ENCODE measurements around the gene SLC25A24. TPM values are rescaled to one million over a fixed set of nuclear protein-coding genes. Genes with fewer than 3 reads are reported as not detected.

The SLC25A24 gene
- total and polyA plus RNA-seq, 9 of the 15 experiments (the other 6 are each of a cell fraction or from before 2014, with no cell fraction given), result 6.9 to 34.9 (median 25.4) TPM

DNA sequence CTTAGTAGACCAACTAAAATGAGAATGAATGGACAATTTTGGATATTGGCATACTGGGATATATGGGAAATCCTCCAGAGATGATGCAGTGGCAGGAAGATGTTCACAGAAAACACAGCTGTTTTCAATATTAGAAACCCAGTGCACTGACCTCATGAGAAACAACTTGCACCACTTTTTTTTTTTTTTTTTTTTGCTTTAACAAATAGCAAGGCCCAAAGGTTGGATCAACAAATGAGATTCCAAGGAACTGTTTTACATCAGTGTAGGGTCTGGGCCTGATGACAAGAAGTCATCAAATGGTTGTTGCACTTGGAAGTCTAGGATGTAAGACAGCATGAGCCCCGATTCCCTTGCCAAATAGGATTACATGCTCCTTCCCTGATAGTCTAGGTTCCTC, 110.7 kb downstream of the SLC25A24 start:
- ATAC-seq (no peak), DNase-seq (ENCODE audit: extremely low read depth in 1 of 4, low spot score in 3 of 4) (no peak), FAIRE-seq (no peak)
- no TSS peak for BruUV-seq (replicated peaks)
- POLR2A ChIA-PET, result no interaction called here
- H3K4me3 ChIP-seq, result no peak overlapping the region
- CTCF ChIA-PET (ENCODE audit: low intra/inter-chr PET ratio), result no interaction called here
- H2AFZ ChIP-seq (ENCODE audit: low read depth, low read length), result no peak overlapping the region
- peaks cover 0 to 2% of the 10 kb centered on the region in 2 experiments; a peak in 1 of 5 replicates for H3K27me3 ChIP-seq (ENCODE audit: control insufficient read depth in 2 of 2, insufficient read depth in 2 of 2, low read length in 2 of 2)
- H3K9me3 ChIP-seq (replicated peaks; ENCODE audit: control insufficient read depth, insufficient read depth, low read depth, low read length), result no peaks in the 10 kb centered on the region
- 12% methylated on average over 1 of the region's 1 CpG for WGBS (ENCODE audit: insufficient coverage, low coverage, missing lambda C conversion rate)
- no peaks in the 10 kb centered on the region for H3K9me1 ChIP-seq (ENCODE audit: control insufficient read depth, insufficient read depth, low read length)
- H3K9ac ChIP-seq (ENCODE audit: insufficient read depth in 1 of 2, low read depth in 2 of 2, low read length in 2 of 2), result no peak overlapping the region
- TF ChIP-seq BACH1 (tag; IDR thresholded peaks at IDR 0.05) (no peak), MCM7 (IDR thresholded peaks at IDR 0.05) (no peak), SAFB (IDR thresholded peaks at IDR 0.05; ENCODE audit: borderline replicate concordance, low read depth, low read length) (no peak), ZC3H4 (CRISPR knock-in tag; IDR thresholded peaks at IDR 0.05; ENCODE audit: borderline replicate concordance) (no peak), MCM2 (IDR thresholded peaks at IDR 0.05; ENCODE audit: low read depth) (no peak), PTRF (tag; IDR thresholded peaks at IDR 0.05) (no peak), E2F5 (CRISPR knock-in tag; IDR thresholded peaks at IDR 0.05) (no peak), BRD9 (IDR thresholded peaks at IDR 0.05; ENCODE audit: low read depth, partially characterized antibody) (no peak), NRF1 (conservative IDR thresholded peaks at IDR 0.05 in 1 of 2, IDR thresholded peaks at IDR 0.05 in 1 of 2) (no peak), ETV5 (CRISPR knock-in tag; IDR thresholded peaks at IDR 0.05; ENCODE audit: low read depth) (no peak), BRCA1 (IDR thresholded peaks at IDR 0.05) (no peak), BRCA1 (CRISPR knock-in tag; IDR thresholded peaks at IDR 0.05) (no peak), MTA2 (IDR thresholded peaks at IDR 0.05; ENCODE audit: low read depth) (no peak), MTA1 (IDR thresholded peaks at IDR 0.05; ENCODE audit: borderline replicate concordance) (no peak), NFE2 (IDR thresholded peaks at IDR 0.05; ENCODE audit: low read depth) (no peak), RBBP5 (IDR thresholded peaks at IDR 0.05; ENCODE audit: borderline replicate concordance, insufficient read depth, low read length, poor library complexity, severe bottlenecking) (no peak), ZNF274 (IDR thresholded peaks at IDR 0.05; ENCODE audit: borderline replicate concordance, low read depth, low read length) (no peak)
- TF ChIP-seq, protein P1, sequence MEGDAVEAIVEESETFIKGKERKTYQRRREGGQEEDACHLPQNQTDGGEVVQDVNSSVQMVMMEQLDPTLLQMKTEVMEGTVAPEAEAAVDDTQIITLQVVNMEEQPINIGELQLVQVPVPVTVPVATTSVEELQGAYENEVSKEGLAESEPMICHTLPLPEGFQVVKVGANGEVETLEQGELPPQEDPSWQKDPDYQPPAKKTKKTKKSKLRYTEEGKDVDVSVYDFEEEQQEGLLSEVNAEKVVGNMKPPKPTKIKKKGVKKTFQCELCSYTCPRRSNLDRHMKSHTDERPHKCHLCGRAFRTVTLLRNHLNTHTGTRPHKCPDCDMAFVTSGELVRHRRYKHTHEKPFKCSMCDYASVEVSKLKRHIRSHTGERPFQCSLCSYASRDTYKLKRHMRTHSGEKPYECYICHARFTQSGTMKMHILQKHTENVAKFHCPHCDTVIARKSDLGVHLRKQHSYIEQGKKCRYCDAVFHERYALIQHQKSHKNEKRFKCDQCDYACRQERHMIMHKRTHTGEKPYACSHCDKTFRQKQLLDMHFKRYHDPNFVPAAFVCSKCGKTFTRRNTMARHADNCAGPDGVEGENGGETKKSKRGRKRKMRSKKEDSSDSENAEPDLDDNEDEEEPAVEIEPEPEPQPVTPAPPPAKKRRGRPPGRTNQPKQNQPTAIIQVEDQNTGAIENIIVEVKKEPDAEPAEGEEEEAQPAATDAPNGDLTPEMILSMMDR (IDR thresholded peaks at IDR 0.05 in 2 of 3, conservative IDR thresholded peaks at IDR 0.05 in 1 of 3; ENCODE audit: insufficient read depth in 2 of 3, low read depth in 1 of 3, low read length in 3 of 3), result no peak
- H3K4me1 ChIP-seq (replicated peaks in 1 of 2; ENCODE audit: control insufficient read depth in 2 of 2, insufficient read depth in 2 of 2, low read length in 2 of 2), result peaks cover 0 to 8% of the 10 kb centered on the region in 2 experiments; a peak in 2 of 5 replicates
- H3K36me3 ChIP-seq (ENCODE audit: control insufficient read depth, insufficient read depth, low read length), result no peaks in the 10 kb centered on the region
- no peaks in the 10 kb centered on the region for H3K79me2 ChIP-seq (ENCODE audit: control insufficient read depth, insufficient read depth, low read length)
- no peak overlapping the region for H3K27ac ChIP-seq (ENCODE audit: extremely low read depth, low read depth, low read length)
- no peak overlapping the region for H3K4me2 ChIP-seq (ENCODE audit: insufficient read depth, low read length)
- intact Hi-C loops (cut with micrococcal nuclease), result no loop called here
- no peaks in the 10 kb centered on the region for H4K20me1 ChIP-seq (replicated peaks; ENCODE audit: control insufficient read depth, insufficient read depth, low read length)
- in situ Hi-C loops (cut with MboI), result no loop called here

Data from K562 (cell line).